DOHH2 (cell line): Measurements from ENCODE around the gene RBAK.
A peak's percentile ranks its signal among the peaks of the same experiment; 100 is the strongest.
"Not testable (repeated sequence)": the region's sequence is repeated elsewhere in the genome, so short reads cannot be mapped to it uniquely, and the experiment has no call there.

Experiments used
- H3F3A ChIP-seq: fragments of 200-600 bp; sonication (generic), shearing (Covaris generic); 2 replicates; pipeline ENCODE4 v1.6.0; 2016; ENCODE audit warnings: antibody characterized with exemption, mild to moderate bottlenecking; ENCODE audit not compliant: control insufficient read depth, insufficient read depth
- H3K27ac ChIP-seq: fragments of 200-600 bp; sonication (generic); 2 replicates; pipeline ENCODE4 v1.5.1; 2014; ENCODE audit warnings: low read depth, mild to moderate bottlenecking, low read length, moderate library complexity
- H3K27me3 ChIP-seq: fragments of 200-600 bp; sonication (generic); 2 replicates; pipeline ENCODE4 v1.6.1; 2014; ENCODE audit warnings: mild to moderate bottlenecking, low read length, mixed read lengths; ENCODE audit not compliant: control insufficient read depth
- H3K36me3 ChIP-seq: fragments of 200-600 bp; sonication (generic); 2 replicates; pipeline ENCODE4 v1.6.1; 2014; ENCODE audit warnings: mild to moderate bottlenecking, low read length, moderate library complexity, mixed read lengths; ENCODE audit not compliant: control insufficient read depth
- H3K4me1 ChIP-seq: fragments of 200-600 bp; sonication (generic); 2 replicates; pipeline ENCODE4 v1.6.1; 2014; ENCODE audit warnings: mild to moderate bottlenecking, low read length, mixed read lengths; ENCODE audit not compliant: control insufficient read depth
- H3K4me2 ChIP-seq: fragments of 200-600 bp; sonication (generic); 2 replicates; pipeline ENCODE4 v1.6.0; 2014; ENCODE audit warnings: mild to moderate bottlenecking, low read length, moderate library complexity
- H3K4me3 ChIP-seq: fragments of 200-600 bp; sonication (generic); 2 replicates; pipeline ENCODE4 v1.5.1; 2014; ENCODE audit warnings: mild to moderate bottlenecking, low read length, mixed read lengths
- H3K79me2 ChIP-seq: fragments of 200-600 bp; sonication (generic); 2 replicates; pipeline ENCODE4 v1.6.1; 2014; ENCODE audit warnings: mild to moderate bottlenecking, low read length, mixed read lengths; ENCODE audit not compliant: control insufficient read depth
- H3K9me2 ChIP-seq: fragments of 200-600 bp; sonication (generic); replicated peaks from 2 replicates; pipeline ENCODE4 v1.6.1; 2014; ENCODE audit warnings: mild to moderate bottlenecking, low read length, mixed read lengths; ENCODE audit not compliant: control insufficient read depth
- H3K9me3 ChIP-seq: fragments of 200-600 bp; sonication (generic); 2 replicates; pipeline ENCODE4 v1.6.1; 2014; ENCODE audit warnings: antibody characterized with exemption, low read length, mixed read lengths; ENCODE audit not compliant: control insufficient read depth, insufficient read depth
- H4K20me1 ChIP-seq: fragments of 200-600 bp; sonication (generic); 2 replicates; pipeline ENCODE4 v1.6.0; 2014; ENCODE audit warnings: low read depth, mild to moderate bottlenecking, antibody characterized with exemption, low read length, moderate library complexity; ENCODE audit not compliant: control insufficient read depth, insufficient read depth
- EZH2phosphoT487 ChIP-seq: fragments of 200-600 bp; sonication (generic); IDR thresholded peaks from 2 replicates; pipeline ENCODE4 v1.6.1; 2017; ENCODE audit warnings: borderline replicate concordance, mild to moderate bottlenecking, antibody characterized with exemption, low read length, moderate library complexity, mixed read lengths
- TF ChIP-seq, protein P1 (sequence below): fragments of 200-600 bp; sonication (generic); IDR thresholded peaks from one replicate; pipeline ENCODE4 v1.5.1; 2014; ENCODE audit warnings: antibody characterized with exemption, mild to moderate bottlenecking, low read depth, low read length; ENCODE audit not compliant: poor library complexity, severe bottlenecking

RBAK gene

DNA sequence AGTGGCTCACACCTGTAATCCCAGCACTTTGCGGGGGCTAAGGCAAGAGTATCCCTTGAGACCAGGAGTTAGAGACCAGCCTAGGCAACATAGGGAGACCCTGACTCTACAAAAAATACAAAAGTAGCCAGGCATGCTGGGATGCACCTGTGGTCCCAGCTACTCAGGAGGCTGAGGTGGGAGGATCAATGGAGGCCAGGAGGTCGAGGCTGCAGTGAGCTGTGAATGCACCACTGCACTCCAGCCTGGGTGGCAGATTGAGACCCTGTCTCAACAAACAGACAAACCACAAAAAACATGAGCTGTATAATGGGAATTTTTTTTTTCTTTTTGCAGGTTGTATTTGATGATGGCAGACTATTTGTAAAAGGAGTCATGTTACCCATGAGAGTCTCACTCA, 1.5 kb downstream of the RBAK start:
- Histone ChIP-seq H3K79me2 (peaks cover 54% of the 10 kb centered on the region), H3K36me3 (peaks cover 59% of the 10 kb centered on the region), H3K4me2 (peak overlapping the region; percentile 61), H3K4me1 (peaks cover 13% of the 10 kb centered on the region), H3K9me3 (peaks cover 29% of the 10 kb centered on the region), H3K4me3 (peak overlapping the region; percentile 80)
- not testable (repeated sequence) for H4K20me1 ChIP-seq, H3F3A ChIP-seq, H3K27ac ChIP-seq, H3K9me2 ChIP-seq, H3K27me3 ChIP-seq

DNA sequence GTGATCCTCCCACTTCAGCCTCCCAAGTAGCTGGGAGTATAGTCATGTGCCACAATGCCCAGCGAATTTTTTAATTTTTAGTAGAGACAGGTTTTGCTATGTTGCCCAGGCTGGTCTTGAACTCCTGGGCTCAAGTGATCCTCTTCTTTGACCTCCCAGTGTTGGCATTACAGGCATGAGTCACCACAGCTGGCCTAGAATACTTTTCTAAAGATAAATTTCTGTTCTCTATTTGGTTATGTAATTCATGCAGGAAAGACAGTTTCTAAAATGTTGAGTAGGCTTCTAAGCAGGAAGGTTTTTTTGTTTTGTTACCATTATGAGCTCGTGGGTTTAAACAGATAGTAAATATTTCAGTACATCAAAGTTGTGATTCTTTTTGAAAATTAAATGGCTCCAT, 5.0 kb downstream of the RBAK start:
- Histone ChIP-seq H3K4me1 (peaks cover 5% of the 10 kb centered on the region), H3F3A (peaks cover 3% of the 10 kb centered on the region; the same call in 1 of the 2 replicates), H4K20me1 (no peaks in the 10 kb centered on the region), H3K4me3 (no peak overlapping the region), H3K27me3 (no peaks in the 10 kb centered on the region), H3K9me2 (no peaks in the 10 kb centered on the region), H3K4me2 (no peak overlapping the region), H3K27ac (no peak overlapping the region), H3K36me3 (peaks cover 94% of the 10 kb centered on the region), H3K79me2 (peaks cover 88% of the 10 kb centered on the region), H3K9me3 (peaks cover 44% of the 10 kb centered on the region)
- TF ChIP-seq, protein P1, sequence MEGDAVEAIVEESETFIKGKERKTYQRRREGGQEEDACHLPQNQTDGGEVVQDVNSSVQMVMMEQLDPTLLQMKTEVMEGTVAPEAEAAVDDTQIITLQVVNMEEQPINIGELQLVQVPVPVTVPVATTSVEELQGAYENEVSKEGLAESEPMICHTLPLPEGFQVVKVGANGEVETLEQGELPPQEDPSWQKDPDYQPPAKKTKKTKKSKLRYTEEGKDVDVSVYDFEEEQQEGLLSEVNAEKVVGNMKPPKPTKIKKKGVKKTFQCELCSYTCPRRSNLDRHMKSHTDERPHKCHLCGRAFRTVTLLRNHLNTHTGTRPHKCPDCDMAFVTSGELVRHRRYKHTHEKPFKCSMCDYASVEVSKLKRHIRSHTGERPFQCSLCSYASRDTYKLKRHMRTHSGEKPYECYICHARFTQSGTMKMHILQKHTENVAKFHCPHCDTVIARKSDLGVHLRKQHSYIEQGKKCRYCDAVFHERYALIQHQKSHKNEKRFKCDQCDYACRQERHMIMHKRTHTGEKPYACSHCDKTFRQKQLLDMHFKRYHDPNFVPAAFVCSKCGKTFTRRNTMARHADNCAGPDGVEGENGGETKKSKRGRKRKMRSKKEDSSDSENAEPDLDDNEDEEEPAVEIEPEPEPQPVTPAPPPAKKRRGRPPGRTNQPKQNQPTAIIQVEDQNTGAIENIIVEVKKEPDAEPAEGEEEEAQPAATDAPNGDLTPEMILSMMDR: no peak
- no peak for TF ChIP-seq EZH2phosphoT487

DNA sequence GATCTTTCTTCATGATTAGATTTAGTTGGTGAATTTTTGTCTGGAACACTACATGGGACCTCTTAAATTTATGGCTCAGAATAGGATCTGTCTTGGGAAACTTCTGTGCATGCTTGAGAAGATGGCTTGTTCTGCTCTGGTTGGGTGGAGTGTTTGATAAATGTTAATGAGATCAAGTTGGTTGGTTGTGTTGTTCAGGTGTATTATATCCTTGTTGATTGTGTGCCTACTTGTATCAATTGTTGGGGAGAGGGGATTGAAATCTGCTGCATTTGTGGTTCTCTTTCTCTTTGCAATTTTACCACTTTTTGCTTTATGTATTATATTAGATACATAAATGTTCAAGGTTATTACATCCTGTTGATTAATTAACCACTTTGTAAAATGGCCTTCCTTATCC, 6.1 kb downstream of the RBAK start:
- peaks cover 45% of the 10 kb centered on the region for H3K9me3 ChIP-seq
- H3K79me2 ChIP-seq: peaks cover 80% of the 10 kb centered on the region
- H3F3A ChIP-seq, H3K9me2 ChIP-seq, H3K4me2 ChIP-seq, H3K27me3 ChIP-seq, H3K4me1 ChIP-seq, H4K20me1 ChIP-seq, H3K27ac ChIP-seq, H3K4me3 ChIP-seq: not testable (repeated sequence)
- peaks cover 96% of the 10 kb centered on the region for H3K36me3 ChIP-seq

DNA sequence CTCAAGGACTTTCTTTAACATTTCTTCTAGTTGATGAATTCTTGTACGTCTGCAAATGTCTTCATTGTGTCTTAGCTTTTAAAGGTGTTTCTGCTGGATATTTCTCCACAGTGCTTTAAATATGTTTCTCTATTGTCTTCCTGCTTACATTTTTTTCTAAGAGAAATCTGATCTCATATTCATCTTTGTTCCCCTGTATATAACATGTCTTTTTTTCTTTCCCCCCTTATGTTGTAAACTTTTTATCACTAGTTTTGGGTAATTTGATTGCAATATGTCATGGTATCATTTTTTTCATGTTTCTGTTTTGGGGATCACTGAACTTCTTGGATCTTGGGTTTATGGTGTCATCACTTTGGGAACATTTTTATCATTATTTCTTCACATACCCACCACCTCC, 7.5 kb downstream of the RBAK start:
- no peaks in the 10 kb centered on the region for H3K4me1 ChIP-seq
- peaks cover 70% of the 10 kb centered on the region for H3K79me2 ChIP-seq
- H3K36me3 ChIP-seq: peaks cover 98% of the 10 kb centered on the region

More for the DNA sequence above, 7.5 kb downstream of the RBAK start:
- Histone ChIP-seq H4K20me1 (no peaks in the 10 kb centered on the region), H3K4me2 (no peak overlapping the region), H3K9me2 (no peaks in the 10 kb centered on the region), H3K9me3 (peaks cover 45% of the 10 kb centered on the region), H3K27ac (no peak overlapping the region), H3K4me3 (no peak overlapping the region), H3K27me3 (no peaks in the 10 kb centered on the region), H3F3A (peaks cover 3% of the 10 kb centered on the region; the same call in 1 of the 2 replicates)
- no peak for TF ChIP-seq EZH2phosphoT487
- TF ChIP-seq, protein P1: no peak
